NCI-H1105 (cell line): Measurements from ENCODE around the gene NPM1.

Source experiments
- DNase-seq: peaks from one replicate; lab custom pipeline; 2025; lab: John Stamatoyannopoulos, UW

Gene NPM1

GRCh38 chr5:171428168-171428696, 40.6 kb downstream of the NPM1 start:
- DNase-seq = no peak

- DNase-seq = no peak
Observed at GRCh38 chr5:171428809-171429542, 41.3 kb downstream of the NPM1 start.

- DNase-seq = no peak
Observed at GRCh38 chr5:171429543-171429910, 41.9 kb downstream of the NPM1 start.

- no peak for DNase-seq
Observed at GRCh38 chr5:171431251-171431777, 43.7 kb downstream of the NPM1 start.

- no peak for DNase-seq
Observed at GRCh38 chr5:171432076-171432475, 44.4 kb downstream of the NPM1 start.

GRCh38 chr5:171432583-171433351, 45.1 kb downstream of the NPM1 start:
- no peak for DNase-seq

GRCh38 chr5:171433352-171433698, 45.7 kb downstream of the NPM1 start:
- no peak for DNase-seq

GRCh38 chr5:171433982-171434676, 46.5 kb downstream of the NPM1 start:
- DNase-seq = no peak

- no peak for DNase-seq
Observed at GRCh38 chr5:171434874-171435273, 47.2 kb downstream of the NPM1 start.

GRCh38 chr5:171435908-171436307, 48.3 kb downstream of the NPM1 start:
- no peak for DNase-seq

GRCh38 chr5:171436804-171437285, 49.2 kb downstream of the NPM1 start:
- no peak for DNase-seq

GRCh38 chr5:171437286-171437821, 49.7 kb downstream of the NPM1 start:
- DNase-seq = no peak

GRCh38 chr5:171438738-171439137, 51.1 kb downstream of the NPM1 start:
- no peak for DNase-seq

GRCh38 chr5:171441246-171441791, 53.7 kb downstream of the NPM1 start:
- no peak for DNase-seq

GRCh38 chr5:171442287-171443042, 54.8 kb downstream of the NPM1 start:
- no peak for DNase-seq

GRCh38 chr5:171444582-171444981, 56.9 kb downstream of the NPM1 start:
- DNase-seq = no peak

- DNase-seq = no peak
Observed at GRCh38 chr5:171445644-171446516, 58.2 kb downstream of the NPM1 start.

GRCh38 chr5:171447226-171447625, 59.6 kb downstream of the NPM1 start:
- no peak for DNase-seq

GRCh38 chr5:171449426-171449825, 61.8 kb downstream of the NPM1 start:
- DNase-seq = no peak
